GF-D8 (cell line): Measurements from ENCODE around the gene TMEM120A.
"Not testable (repeated sequence)": the region's sequence is repeated elsewhere in the genome, so short reads cannot be mapped to it uniquely, and the experiment has no call there.

Experiments
- DNase-seq: peaks from one replicate; lab custom pipeline; 2025; lab: John Stamatoyannopoulos, UW

The TMEM120A gene

GRCh38 chr7:75994388-75995051 lies at the start of gene TMEM120A:
TSS of gene TMEM120A (minus strand) at chr7:75994595. CDS start at chr7:75994570, 25 bp downstream.
- peak; percentile 66 for DNase-seq

DNA sequence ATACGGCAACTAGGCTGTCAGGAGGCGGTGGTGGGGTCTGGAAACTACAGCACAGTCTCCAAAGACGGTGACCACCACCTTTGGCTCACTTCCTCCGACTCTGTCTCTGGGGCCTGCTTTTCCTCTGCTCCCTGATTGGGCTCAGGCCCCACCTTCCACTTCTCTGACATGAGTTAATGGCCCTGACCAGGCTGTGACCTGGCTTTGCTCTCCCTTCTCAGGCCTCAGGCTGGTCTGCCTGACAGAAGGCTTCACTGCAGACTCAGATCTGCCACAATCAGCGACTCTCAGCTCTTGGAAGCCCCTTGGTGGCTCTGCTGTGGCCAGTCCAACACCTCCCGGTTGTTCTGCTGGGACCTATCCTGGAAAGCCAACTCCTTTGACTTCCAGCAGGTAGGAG lies 45.7 kb upstream of the TMEM120A start:
- no peak for DNase-seq

DNA sequence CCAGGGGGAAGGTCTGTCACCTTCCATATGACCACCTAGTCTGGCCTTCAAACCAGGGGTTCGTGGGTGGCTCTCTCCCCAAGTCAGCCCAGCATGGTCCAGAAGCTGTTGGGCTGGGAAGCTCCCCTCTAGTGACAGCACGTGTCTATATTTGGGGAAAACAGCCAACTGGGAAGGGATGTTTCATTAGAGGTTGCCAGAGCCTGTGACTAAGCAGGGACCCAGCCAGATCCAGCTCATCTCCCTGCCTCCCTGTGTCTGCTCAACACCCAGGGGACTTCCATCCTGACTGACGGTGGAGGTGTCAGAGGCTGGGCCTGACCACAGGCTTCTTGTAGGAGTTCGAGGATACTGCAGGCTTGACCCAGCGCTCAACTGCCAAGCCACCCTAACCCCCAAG lies 42.9 kb upstream of the TMEM120A start:
- DNase-seq, result no peak

- no peak for DNase-seq
These were observed 37.6 kb upstream of the TMEM120A start for GRCh38 chr7:76031964-76032363.

- DNase-seq, result not testable (repeated sequence)
These were observed 35.3 kb upstream of the TMEM120A start for GRCh38 chr7:76029682-76030081.

DNA sequence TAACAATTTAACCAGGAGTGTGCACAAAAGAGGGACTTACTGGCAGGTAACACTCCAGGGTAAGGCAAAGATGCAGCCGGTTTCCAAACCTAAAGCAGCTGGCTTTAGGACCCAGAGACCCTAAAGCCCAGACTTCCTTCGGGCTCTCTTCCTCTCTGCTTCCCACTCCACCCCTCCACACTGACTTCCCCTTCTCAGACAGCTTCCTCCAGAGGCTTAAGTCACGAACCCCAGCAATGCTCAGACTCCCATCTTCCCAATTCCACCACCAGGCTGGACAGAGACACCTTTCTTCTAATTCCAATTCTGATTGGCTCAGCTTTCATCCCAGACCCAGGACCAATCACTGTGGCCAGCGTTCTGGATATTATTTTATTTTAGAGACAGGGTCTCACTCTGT lies 28.6 kb upstream of the TMEM120A start:
- DNase-seq, result peak; percentile 74

GRCh38 chr7:76022026-76022780 lies 27.8 kb upstream of the TMEM120A start:
- DNase-seq, result no peak

DNA sequence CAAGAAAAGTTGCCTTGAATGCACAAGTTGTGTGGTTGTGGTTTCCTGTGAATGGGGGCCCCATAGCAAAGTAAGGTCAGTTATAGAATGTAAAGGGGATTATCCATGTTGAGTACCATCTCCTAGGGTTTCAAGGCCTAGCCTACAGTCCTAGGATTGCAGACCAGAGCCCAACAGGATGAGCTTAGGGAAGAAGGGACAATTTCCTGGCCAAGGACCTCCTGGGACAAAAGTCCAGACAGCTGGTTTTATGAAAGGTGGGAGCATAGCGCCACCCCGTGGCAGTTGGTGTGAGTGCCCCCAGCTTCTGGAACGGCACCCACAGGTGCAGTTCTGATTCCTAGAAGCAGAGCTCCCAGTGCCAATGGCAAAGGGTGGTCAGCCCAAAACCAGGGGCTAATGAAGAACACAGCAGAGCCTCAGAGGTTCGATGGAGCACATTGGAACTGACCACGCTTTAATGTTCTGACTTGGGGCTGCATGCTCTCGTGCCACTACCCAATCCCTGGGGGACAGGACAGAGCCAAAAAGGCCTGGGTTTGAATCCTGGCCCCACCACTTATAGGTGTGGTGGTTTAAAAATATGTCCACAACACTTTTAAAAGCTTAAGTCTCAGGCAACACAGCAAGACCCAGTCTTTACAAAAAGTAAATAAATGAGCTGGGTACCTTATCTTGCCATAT lies 25.8 kb upstream of the TMEM120A start:
- DNase-seq, result peak; percentile 25

DNA sequence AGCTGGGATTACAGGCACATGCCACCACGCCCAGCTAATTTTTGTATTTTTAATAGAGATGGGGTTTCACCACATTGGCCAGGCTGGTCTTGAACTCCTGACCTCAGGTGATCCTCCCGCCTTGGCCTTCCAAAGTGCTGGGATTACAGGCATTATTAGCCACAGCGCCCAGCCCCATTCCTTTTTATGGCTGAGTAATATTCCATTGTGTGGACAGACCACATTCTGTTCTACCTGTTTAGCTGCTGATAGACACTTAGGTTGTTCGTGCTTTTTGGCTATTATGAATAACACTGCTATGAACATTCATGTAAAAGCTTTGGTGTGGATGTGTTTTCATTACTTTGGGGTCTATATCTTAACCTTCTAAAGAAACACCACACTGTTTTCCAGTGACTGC lies 24.1 kb upstream of the TMEM120A start:
- DNase-seq, result not testable (repeated sequence)

- DNase-seq, result no peak
These were observed 22.0 kb upstream of the TMEM120A start for GRCh38 chr7:76016191-76016947.

- DNase-seq, result no peak
These were observed 17.1 kb upstream of the TMEM120A start for GRCh38 chr7:76011442-76011861.

DNA sequence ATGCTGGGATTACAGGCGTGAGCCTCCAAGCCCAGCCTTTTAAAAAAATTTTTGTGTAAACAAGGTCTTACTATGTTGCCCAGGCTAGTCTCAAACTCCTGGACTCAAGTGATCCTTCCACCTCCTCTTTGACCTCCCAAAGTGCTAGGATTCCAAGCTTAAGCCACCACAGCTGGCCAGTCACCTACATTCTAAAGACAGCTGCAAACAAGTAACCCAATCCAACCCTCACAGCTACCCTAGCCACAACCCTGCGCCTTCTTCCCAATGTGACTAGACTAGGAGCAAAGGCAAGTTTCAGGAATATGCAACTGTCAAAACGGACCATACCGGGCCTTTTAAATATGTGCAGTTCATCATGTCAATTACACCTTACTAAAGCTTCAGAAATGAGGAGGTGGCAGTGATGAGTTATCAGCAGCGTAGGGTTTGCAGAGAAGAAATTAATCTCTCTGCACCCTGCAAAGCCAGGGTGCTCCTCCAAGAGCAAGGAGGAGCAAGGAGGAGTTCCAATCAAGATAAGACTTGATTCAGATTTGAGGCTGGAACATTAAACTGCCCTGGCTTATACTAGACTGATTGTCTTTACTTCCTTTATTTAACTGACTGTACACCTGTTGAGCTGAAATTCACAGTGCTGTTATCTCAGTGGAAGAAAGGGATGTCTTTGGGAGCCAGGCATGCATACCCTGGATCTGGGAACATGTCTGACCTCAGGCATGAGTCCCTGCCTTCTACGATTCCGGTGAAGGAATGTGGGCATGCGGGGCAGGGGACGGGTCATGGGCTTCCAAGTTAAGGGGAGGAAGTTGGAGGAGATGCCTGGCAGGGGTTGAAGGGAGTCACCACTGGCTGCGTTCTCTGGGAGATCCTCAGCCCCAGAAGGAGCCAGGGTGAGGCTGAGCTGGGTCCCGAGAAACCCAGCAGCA lies 15.5 kb upstream of the TMEM120A start:
- no peak for DNase-seq

DNA sequence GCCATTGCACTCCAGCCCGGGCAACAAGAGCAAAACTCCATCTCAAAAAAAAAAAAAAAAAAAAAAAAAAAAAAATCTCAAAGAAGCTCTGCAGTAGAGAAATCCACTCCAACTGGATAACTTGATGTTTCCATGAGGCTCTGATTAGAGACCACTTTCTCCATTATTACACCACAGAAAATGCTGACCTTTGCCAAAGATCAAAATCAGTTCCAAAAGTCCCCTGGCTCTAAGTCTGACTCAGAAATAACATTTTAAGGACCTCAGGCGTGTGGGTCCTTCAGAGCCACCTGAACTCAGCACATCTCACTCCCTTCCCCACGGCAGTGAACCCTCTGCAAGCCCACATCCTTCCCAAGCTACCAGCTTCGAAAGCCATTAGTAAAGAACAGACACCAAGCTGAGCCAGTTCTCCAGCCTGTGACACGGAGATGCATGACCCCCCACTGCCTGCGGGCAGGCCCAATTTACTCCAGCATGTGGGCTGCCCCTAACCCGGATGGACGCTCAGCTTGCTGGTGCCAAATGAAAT lies 13.8 kb upstream of the TMEM120A start:
- DNase-seq, result no peak

DNA sequence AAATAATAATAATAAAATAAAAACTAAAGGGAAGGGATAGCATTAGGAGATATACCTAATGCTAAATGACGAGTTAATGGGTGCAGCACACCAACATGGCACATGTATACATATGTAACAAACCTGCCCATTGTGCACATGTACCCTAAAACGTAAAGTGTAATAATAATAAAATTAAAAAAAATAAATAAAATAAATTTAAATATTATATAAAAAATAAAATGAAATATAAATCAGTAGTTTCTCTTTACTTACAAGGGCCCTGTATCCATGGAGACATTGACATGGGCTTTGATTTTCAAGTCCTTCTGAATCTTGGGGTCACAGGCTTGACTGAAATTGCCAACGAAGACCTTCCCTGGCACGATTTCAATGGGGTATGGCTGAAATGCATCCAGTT lies 10.6 kb upstream of the TMEM120A start:
- not testable (repeated sequence) for DNase-seq

DNA sequence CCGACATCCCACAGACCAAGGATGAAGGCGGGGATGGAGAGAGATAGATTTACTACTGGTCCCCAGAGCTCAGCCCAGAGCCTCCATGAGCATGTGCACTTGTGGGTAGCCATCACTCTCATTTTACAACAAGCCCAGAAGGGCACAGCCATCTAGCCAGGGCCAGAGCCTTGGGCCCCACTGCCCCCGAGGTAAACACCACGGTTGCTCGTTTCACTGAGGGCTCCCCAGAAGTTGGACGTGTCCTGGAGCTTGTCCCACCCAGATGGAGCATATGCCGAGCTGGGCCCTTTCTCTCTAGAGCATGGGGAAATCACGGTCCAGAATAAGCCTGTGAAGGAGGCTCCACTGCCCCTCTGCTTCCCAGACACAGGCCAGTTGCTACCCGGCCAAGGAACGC lies 9.0 kb upstream of the TMEM120A start:
- DNase-seq, result no peak

DNA sequence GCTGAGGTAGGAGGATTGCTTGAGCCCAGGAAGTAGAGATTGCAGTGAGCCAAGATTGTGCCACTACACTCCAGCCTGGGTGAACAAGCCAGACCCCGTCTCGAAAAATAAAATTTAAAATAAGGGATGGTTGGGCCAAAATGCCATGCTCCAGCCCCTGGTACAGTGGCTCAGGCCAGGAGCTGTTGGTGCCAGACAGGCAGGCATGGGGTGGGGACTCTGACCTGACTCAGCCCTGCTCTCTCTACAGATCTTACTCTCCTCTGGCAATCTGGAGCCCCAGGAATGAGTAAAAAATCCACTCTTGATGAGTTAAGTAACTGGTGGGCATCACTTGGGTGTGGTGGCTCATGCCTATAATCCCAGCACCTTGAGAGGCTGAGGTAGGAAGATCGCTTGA lies 8.4 kb upstream of the TMEM120A start:
- no peak for DNase-seq

DNA sequence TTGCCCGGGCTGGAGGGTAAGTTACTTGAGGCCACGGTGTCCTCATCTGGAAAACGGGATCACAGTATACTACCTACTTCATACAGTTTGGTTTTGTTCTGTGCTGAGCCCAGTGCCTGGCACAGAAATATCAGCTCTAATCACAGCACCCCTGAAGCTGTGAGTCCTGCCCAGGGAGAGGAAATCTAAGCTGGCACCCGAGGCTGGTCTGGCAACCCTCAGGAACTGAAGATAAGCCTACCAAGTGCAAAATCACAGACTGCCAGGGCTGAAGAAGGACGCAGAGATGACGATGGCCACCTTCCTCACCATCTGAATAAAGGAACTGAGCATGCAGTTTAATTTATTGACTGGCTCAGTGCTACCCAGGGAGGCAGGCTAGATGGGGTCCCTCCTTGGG lies 7.7 kb upstream of the TMEM120A start:
- no peak for DNase-seq

DNA sequence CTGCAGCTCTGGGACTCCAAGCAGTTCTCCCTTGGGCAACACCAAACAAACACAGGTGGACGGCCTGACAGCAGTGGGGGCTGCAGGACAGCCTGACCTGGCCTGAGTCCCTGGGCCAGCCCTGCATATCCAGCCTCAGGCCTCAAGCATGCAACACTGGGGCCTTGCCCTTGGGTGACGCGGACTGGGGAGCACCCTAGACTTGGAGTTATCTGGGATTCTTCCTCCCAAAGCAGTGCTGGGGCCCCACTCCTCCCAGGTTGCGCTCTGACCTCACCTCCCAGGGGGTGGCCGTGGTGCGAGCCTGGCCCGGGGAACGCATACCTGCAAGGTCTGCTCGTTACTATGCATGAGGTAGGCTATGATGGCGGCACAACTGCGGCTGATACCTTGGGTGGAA lies 6.2 kb upstream of the TMEM120A start:
- no peak for DNase-seq

DNA sequence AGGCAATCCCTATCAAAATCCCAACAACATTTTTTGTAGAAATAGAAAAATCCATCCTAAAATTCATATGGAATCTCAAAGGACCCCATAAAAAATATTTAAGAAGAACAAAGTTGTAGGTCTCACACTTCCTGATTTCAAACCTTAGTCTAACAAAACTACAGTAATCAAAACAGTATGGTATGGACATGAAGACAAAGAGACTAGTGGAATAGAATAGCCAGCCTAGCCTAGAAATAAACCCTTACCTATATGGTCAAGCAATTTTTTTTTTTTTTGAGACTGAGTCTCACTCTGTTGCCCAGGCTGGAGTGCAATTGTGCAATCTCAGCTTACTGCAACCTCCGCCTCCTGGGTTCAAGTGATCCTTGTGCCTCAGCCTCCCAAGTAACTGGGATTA lies 3.6 kb upstream of the TMEM120A start:
- DNase-seq, result no peak

DNA sequence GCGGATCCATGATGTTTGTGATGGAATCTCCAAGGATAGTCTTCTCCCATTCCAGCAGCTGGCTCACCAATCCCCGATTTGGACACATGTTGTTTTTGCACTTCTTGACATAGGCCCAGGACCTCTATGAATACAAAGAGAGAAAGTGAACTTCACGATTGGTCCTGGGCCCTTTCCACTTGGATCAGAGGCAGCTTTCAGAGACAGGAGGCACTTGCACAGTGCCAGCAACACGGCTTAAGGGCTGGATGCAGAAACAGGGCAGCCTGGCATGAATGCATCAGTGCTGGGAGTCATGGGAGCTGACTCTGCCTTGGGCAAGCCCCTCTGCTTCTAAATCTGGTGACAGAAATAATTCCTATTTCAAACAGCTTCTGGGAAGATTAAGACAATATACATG lies 2.1 kb upstream of the TMEM120A start:
- no peak for DNase-seq

GRCh38 chr7:75995996-75996395 lies 1.6 kb upstream of the TMEM120A start:
- no peak for DNase-seq
